Measurements from ENCODE around the gene SAPCD2.

DNA sequence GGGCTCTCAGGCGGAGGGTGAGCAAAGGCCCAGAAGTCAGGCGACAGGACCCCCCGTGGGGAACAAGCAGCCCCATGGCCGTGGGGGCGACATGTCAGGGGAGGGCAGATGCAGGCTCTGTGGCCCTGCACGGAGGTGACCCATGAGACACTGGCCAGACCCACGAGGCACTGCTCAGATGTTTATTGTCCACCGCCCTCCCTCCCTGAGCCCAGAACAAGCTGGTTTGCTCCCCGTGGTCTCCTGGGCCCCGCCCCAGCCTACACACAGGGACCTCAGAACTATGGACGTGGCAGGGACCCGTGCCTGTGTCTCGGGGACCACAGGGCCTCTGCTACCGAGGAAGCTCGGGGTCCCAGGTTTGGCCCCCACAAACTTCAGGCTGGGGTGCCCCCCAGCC, 40.4 kb downstream of the SAPCD2 start:
- TF ChIP-seq, protein P1, sequence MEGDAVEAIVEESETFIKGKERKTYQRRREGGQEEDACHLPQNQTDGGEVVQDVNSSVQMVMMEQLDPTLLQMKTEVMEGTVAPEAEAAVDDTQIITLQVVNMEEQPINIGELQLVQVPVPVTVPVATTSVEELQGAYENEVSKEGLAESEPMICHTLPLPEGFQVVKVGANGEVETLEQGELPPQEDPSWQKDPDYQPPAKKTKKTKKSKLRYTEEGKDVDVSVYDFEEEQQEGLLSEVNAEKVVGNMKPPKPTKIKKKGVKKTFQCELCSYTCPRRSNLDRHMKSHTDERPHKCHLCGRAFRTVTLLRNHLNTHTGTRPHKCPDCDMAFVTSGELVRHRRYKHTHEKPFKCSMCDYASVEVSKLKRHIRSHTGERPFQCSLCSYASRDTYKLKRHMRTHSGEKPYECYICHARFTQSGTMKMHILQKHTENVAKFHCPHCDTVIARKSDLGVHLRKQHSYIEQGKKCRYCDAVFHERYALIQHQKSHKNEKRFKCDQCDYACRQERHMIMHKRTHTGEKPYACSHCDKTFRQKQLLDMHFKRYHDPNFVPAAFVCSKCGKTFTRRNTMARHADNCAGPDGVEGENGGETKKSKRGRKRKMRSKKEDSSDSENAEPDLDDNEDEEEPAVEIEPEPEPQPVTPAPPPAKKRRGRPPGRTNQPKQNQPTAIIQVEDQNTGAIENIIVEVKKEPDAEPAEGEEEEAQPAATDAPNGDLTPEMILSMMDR (IDR thresholded peaks at IDR 0.05; ENCODE audit: low read length) = no peak
- no peak for TF ChIP-seq EZH2 (IDR thresholded peaks at IDR 0.05; ENCODE audit: borderline replicate concordance, low read length)
